Sigmoid colon (tissue), 3 donors: ENCODE data around the gene ZSWIM8.

Experiments used
- POLR2A ChIP-seq, 2 donors: fragments of 450-650 bp; IDR thresholded peaks; one replicate each; pipeline ENCODE4 v1.6.1; 2016; ENCODE audit warnings: antibody characterized with exemption in 2 of 2, mild to moderate bottlenecking in 2 of 2, moderate library complexity in 2 of 2
- TF ChIP-seq, protein P1 (sequence below), 4 experiments: fragments of 450-650 bp in 3 of 4; fragments of 200-600 bp in 1 of 4; IDR thresholded peaks; one replicate each; pipeline ENCODE4 v1.5.1; 2016 to 2019; ENCODE audit warnings: antibody characterized with exemption in 4 of 4, mild to moderate bottlenecking in 3 of 4, moderate library complexity in 2 of 4

DNA sequence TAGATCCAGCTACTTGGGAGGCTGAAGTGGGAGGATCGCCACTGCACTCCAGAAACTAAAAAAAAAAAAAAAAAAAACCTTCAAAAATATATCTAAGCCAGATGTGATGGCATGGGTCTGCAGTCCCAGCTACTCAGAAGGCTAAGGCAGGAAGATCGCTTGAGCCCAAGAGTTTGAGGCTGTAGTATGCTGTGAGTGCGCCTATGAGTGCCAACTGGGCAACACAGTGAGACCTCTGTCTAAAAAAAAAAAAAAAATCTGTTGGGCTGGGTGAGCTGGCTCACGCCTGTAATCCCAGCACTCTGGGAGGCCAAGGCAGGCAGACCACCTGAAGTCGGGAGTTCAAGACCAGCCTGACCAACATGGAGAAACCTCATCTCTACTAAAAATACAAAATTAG lies 6.4 kb upstream of the ZSWIM8 start:
- TF ChIP-seq POLR2A (IDR thresholded peaks at IDR 0.05), result no peak
- TF ChIP-seq, protein P1, sequence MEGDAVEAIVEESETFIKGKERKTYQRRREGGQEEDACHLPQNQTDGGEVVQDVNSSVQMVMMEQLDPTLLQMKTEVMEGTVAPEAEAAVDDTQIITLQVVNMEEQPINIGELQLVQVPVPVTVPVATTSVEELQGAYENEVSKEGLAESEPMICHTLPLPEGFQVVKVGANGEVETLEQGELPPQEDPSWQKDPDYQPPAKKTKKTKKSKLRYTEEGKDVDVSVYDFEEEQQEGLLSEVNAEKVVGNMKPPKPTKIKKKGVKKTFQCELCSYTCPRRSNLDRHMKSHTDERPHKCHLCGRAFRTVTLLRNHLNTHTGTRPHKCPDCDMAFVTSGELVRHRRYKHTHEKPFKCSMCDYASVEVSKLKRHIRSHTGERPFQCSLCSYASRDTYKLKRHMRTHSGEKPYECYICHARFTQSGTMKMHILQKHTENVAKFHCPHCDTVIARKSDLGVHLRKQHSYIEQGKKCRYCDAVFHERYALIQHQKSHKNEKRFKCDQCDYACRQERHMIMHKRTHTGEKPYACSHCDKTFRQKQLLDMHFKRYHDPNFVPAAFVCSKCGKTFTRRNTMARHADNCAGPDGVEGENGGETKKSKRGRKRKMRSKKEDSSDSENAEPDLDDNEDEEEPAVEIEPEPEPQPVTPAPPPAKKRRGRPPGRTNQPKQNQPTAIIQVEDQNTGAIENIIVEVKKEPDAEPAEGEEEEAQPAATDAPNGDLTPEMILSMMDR (IDR thresholded peaks at IDR 0.05), result no peak
